HFFc6 (cell line): ENCODE measurements around the gene MOB3A. TPM values are rescaled to one million over a fixed set of nuclear protein-coding genes. Genes with fewer than 3 reads are reported as not detected.

Experiments
- DNase-seq: peaks from one replicate; pipeline ENCODE4 v3.0.0-alpha.2; 2018
- H3K27ac Mint-ChIP-seq: 2 replicates; pipeline ENCODE4 v1.8.0; 2020; ENCODE audit warnings: mild to moderate bottlenecking, mixed read lengths
- H3K27me3 Mint-ChIP-seq: 2 replicates; pipeline ENCODE4 v1.8.0; 2021; ENCODE audit warnings: mild to moderate bottlenecking, moderate library complexity, mixed read lengths; ENCODE audit not compliant: insufficient read depth
- H3K36me3 Mint-ChIP-seq: 2 replicates; pipeline ENCODE4 v1.8.0; 2021; ENCODE audit warnings: low read depth, mixed read lengths
- H3K4me1 Mint-ChIP-seq: 2 replicates; pipeline ENCODE4 v1.8.0; 2020; ENCODE audit warnings: low read depth, mixed read lengths
- H3K4me3 Mint-ChIP-seq: 2 replicates; pipeline ENCODE4 v1.8.0; 2020; ENCODE audit warnings: mild to moderate bottlenecking, moderate library complexity, mixed read lengths
- H3K9me3 Mint-ChIP-seq: 2 replicates; pipeline ENCODE4 v1.8.0; 2020; ENCODE audit warnings: mild to moderate bottlenecking, mixed read lengths
- total RNA-seq, 6 experiments: library from RNA; stranded (reverse); fragmentation: NEBNext Ultra II Directional; extraction: Animal tissue kit (Norgen Biotek cat#: 25700); gene quantifications; 2 replicates in 1 of 6; 3 replicates in 5 of 6; pipeline ENCODE4 v1.2.3, GENCODE V29; 2021
- TF ChIP-seq, protein P1 (sequence below): fragments of 200-600 bp; sonication (generic); IDR thresholded peaks from 2 replicates; pipeline ENCODE4 v1.5.0; 2021; ENCODE audit warnings: antibody characterized with exemption, mild to moderate bottlenecking

Gene MOB3A
- total RNA-seq, 6 experiments from 2014 or later, result 47.1 to 52.6 (median 51.2) TPM

DNA sequence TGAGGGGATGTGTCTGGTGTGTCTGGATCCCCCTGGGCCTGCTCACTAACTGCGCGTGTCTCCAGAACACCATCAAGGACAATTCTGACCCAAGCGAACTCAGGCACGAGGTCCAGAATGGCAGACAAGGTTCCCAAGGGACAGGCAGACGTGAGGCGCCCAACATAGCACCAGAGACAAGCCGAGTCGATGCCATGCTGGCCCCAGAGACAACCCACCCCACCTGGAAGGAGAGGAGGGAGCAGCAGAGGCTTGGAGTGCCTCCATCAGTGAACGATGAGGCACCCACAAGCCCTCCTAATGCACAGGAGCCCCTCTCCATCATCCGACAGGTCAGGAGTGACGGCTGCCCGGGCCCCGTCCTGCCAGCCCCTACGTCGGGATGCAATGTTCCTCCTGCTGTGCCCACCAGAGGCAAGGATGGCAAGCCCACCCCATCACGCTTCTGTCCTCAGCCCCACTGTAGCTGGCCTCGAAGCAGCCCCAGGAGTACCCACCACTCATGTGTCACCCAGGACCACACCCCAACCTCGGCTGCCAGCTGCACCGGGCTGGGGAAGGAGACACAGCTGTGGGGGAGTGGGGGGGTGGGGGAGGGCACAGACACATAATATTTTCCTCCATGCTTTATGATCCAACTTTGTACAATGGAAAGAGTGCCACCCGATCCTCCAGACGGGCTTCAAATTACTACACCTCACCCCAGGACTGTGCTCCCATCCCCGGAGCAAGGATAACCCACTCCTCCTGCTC, 43.4 kb upstream of the MOB3A start:
- no peak for DNase-seq
- Mint-ChIP-seq H3K36me3 (peaks cover 9% of the 10 kb centered on the region), H3K27ac (no peak overlapping the region), H3K4me1 (no peaks in the 10 kb centered on the region), H3K4me3 (no peak overlapping the region), H3K27me3 (peaks cover 2% of the 10 kb centered on the region; the same call in 1 of the 2 replicates), H3K9me3 (no peaks in the 10 kb centered on the region)
- TF ChIP-seq, protein P1, sequence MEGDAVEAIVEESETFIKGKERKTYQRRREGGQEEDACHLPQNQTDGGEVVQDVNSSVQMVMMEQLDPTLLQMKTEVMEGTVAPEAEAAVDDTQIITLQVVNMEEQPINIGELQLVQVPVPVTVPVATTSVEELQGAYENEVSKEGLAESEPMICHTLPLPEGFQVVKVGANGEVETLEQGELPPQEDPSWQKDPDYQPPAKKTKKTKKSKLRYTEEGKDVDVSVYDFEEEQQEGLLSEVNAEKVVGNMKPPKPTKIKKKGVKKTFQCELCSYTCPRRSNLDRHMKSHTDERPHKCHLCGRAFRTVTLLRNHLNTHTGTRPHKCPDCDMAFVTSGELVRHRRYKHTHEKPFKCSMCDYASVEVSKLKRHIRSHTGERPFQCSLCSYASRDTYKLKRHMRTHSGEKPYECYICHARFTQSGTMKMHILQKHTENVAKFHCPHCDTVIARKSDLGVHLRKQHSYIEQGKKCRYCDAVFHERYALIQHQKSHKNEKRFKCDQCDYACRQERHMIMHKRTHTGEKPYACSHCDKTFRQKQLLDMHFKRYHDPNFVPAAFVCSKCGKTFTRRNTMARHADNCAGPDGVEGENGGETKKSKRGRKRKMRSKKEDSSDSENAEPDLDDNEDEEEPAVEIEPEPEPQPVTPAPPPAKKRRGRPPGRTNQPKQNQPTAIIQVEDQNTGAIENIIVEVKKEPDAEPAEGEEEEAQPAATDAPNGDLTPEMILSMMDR, result no peak

- Mint-ChIP-seq H3K4me1 (no peaks in the 10 kb centered on the region), H3K9me3 (no peaks in the 10 kb centered on the region), H3K27me3 (peaks cover 2% of the 10 kb centered on the region; the same call in 1 of the 2 replicates), H3K4me3 (no peak overlapping the region), H3K36me3 (peaks cover 11% of the 10 kb centered on the region), H3K27ac (no peak overlapping the region)
- TF ChIP-seq, protein P1, result no peak
- DNase-seq, result no peak
Observed at GRCh38 chr19:2138061-2138728, 42.1 kb upstream of the MOB3A start.

GRCh38 chr19:2136796-2137195, 40.7 kb upstream of the MOB3A start:
- peaks cover 14% of the 10 kb centered on the region for H3K36me3 Mint-ChIP-seq
- no peak overlapping the region for H3K27ac Mint-ChIP-seq

DNA sequence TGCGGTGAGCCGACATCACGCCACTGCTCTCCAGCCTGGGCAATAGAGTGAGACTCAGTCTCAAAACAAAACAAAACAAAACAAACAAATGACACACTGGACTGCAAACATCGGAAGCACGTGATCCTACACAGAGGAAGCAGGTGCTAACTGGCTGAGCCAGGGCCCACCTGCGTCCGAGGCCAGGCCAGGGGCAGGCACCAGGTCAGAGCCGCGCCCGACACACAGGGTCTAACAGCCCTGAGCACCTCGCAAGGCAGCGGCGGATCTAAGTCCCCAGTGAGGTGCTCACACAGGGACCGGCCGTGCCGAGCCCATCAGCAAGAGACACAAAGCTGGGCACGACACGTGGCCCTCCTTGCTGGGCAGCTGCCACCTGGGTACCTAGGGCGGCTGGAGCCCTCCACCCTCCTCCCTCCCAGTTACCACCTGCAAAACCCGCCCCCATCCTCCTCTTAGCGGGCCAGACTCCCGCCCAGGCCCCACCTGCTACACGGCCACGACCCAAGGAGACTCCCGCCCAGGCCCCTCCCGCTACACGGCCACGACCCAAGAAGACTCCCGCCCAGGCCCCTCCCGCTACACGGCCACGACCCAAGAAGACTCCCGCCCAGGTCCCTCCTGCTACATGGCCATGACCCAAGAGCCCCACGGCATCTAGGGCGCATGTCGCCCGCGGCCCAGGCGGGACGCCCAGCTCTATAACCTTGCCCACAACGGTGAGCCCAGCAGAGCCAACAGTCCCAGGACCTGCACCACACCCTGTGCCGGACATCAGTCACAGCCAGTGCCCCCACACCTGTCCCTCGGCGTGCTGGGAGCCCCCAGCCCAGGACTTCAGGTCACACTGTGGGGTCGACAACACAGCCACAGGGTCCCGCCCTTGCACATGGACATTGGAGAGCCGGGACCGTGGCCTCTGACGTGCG, 39.6 kb upstream of the MOB3A start:
- Mint-ChIP-seq H3K9me3 (no peaks in the 10 kb centered on the region), H3K36me3 (peaks cover 14% of the 10 kb centered on the region)

More at GRCh38 chr19:2136796-2137195, 40.7 kb upstream of the MOB3A start:
- H3K4me1 Mint-ChIP-seq, result no peaks in the 10 kb centered on the region
- no peaks in the 10 kb centered on the region for H3K9me3 Mint-ChIP-seq
- no peak for DNase-seq
- H3K4me3 Mint-ChIP-seq, result no peak overlapping the region
- peaks cover 2% of the 10 kb centered on the region; the same call in 1 of the 2 replicates for H3K27me3 Mint-ChIP-seq
- TF ChIP-seq, protein P1, result no peak

More for the DNA sequence above, 39.6 kb upstream of the MOB3A start:
- TF ChIP-seq, protein P1, result no peak
- H3K4me3 Mint-ChIP-seq, result no peak overlapping the region
- H3K27me3 Mint-ChIP-seq, result peaks cover 2% of the 10 kb centered on the region; the same call in 1 of the 2 replicates
- no peak for DNase-seq
- no peaks in the 10 kb centered on the region for H3K4me1 Mint-ChIP-seq
- H3K27ac Mint-ChIP-seq, result no peak overlapping the region
